Measurements from ENCODE around the gene TMEM231. TPM values are rescaled to one million over a fixed set of nuclear protein-coding genes. Genes with fewer than 3 reads are reported as not detected.
"Not testable (repeated sequence)": the region's sequence is repeated elsewhere in the genome, so short reads cannot be mapped to it uniquely, and the experiment has no call there.

Gene TMEM231
- total RNA-seq, 4 donors from 2014 or later: 1.5 to 12.5 (median 5.3) TPM

GRCh38 chr16:75556431-75556950, 439 bp upstream of the TMEM231 start:
- in situ Hi-C loops (cut with MboI; ENCODE audit: low pct_ligation_motif_present in 1 of 4, low pct_unique_long_range_greater_than_20kb in 1 of 4, low sequenced_read_pairs in 3 of 4) (no loop called here), intact Hi-C loops (cut with DNase I; ENCODE audit: low total_unique reads) (no loop called here)
- DNase-seq: no peak
- Histone ChIP-seq H3K4me3 (peak overlapping the region in 2 of 4 donors; percentile 57 to 67), H3K4me1 (peaks cover 7 to 13% (median 10%) of the 10 kb centered on the region in 4 donors), H3K36me3 (no peaks in the 10 kb centered on the region), H3K27me3 (no peaks in the 10 kb centered on the region), H3K9me3 (no peaks in the 10 kb centered on the region), H3K27ac (peak overlapping the region; percentile 73 to 90 (median 88))
- WGBS, 2 donors (ENCODE audit: low coverage in 1 of 2): 47 to 49% methylated on average over 10 to 16 of the region's 16 CpGs
- TF ChIP-seq, protein P1, sequence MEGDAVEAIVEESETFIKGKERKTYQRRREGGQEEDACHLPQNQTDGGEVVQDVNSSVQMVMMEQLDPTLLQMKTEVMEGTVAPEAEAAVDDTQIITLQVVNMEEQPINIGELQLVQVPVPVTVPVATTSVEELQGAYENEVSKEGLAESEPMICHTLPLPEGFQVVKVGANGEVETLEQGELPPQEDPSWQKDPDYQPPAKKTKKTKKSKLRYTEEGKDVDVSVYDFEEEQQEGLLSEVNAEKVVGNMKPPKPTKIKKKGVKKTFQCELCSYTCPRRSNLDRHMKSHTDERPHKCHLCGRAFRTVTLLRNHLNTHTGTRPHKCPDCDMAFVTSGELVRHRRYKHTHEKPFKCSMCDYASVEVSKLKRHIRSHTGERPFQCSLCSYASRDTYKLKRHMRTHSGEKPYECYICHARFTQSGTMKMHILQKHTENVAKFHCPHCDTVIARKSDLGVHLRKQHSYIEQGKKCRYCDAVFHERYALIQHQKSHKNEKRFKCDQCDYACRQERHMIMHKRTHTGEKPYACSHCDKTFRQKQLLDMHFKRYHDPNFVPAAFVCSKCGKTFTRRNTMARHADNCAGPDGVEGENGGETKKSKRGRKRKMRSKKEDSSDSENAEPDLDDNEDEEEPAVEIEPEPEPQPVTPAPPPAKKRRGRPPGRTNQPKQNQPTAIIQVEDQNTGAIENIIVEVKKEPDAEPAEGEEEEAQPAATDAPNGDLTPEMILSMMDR (IDR thresholded peaks at IDR 0.05): no peak
- peak in 1 of 3 donors; percentile 3 for TF ChIP-seq POLR2AphosphoS5 (IDR thresholded peaks at IDR 0.05)
- TF ChIP-seq POLR2A (IDR thresholded peaks at IDR 0.05): no peak

GRCh38 chr16:75555213-75555706, 792 bp downstream of the TMEM231 start:
- peaks cover 7 to 13% (median 11%) of the 10 kb centered on the region in 4 donors for H3K4me1 ChIP-seq
- intact Hi-C loops (cut with DNase I; ENCODE audit: low total_unique reads): no loop called here
- 1% methylated on average over 24 of the region's 26 CpGs; no CpG with 5 or more reads in 1 of the 2 donors for WGBS, 2 donors (ENCODE audit: low coverage in 1 of 2)
- peak; percentile 82 for DNase-seq
- in situ Hi-C loops (cut with MboI; ENCODE audit: low pct_ligation_motif_present in 1 of 4, low pct_unique_long_range_greater_than_20kb in 1 of 4, low sequenced_read_pairs in 3 of 4): no loop called here
- H3K27ac ChIP-seq: peak overlapping the region; percentile 73 to 90 (median 88)
- H3K36me3 ChIP-seq: no peaks in the 10 kb centered on the region
- peak overlapping the region; percentile 57 to 73 (median 62) for H3K4me3 ChIP-seq
- no peaks in the 10 kb centered on the region for H3K27me3 ChIP-seq
- no peaks in the 10 kb centered on the region for H3K9me3 ChIP-seq
- TF ChIP-seq, protein P1 (IDR thresholded peaks at IDR 0.05): peak in 1 of 5 experiments; percentile 7
- TF ChIP-seq POLR2A (IDR thresholded peaks at IDR 0.05) (no peak), POLR2AphosphoS5 (IDR thresholded peaks at IDR 0.05) (peak in 1 of 3 donors; percentile 44)

- H3K4me1 ChIP-seq: peaks cover 7 to 19% (median 14%) of the 10 kb centered on the region in 4 donors
- intact Hi-C loops (cut with DNase I; ENCODE audit: low total_unique reads) (no loop called here), in situ Hi-C loops (cut with MboI; ENCODE audit: low pct_ligation_motif_present in 1 of 4, low pct_unique_long_range_greater_than_20kb in 1 of 4, low sequenced_read_pairs in 3 of 4) (no loop called here)
- DNase-seq: no peak
- H3K27me3 ChIP-seq: no peaks in the 10 kb centered on the region
- no peaks in the 10 kb centered on the region for H3K36me3 ChIP-seq
- 74 to 88% methylated on average over 1 to 2 of the region's 2 CpGs for WGBS, 2 donors (ENCODE audit: low coverage in 1 of 2)
- no peak overlapping the region for H3K27ac ChIP-seq
- H3K9me3 ChIP-seq: no peaks in the 10 kb centered on the region
- TF ChIP-seq EP300 (IDR thresholded peaks at IDR 0.05; ENCODE audit: low read depth) (no peak), POLR2A (IDR thresholded peaks at IDR 0.05) (no peak), POLR2AphosphoS5 (IDR thresholded peaks at IDR 0.05) (no peak)
- TF ChIP-seq, protein P1 (IDR thresholded peaks at IDR 0.05): no peak
- H3K4me3 ChIP-seq: no peak overlapping the region
These were observed 3.1 kb downstream of the TMEM231 start for GRCh38 chr16:75552951-75553350.

GRCh38 chr16:75550211-75550662, 5.8 kb downstream of the TMEM231 start:
- in situ Hi-C loops (cut with MboI; ENCODE audit: low pct_ligation_motif_present in 1 of 4, low pct_unique_long_range_greater_than_20kb in 1 of 4, low sequenced_read_pairs in 3 of 4): no loop called here
- no peaks in the 10 kb centered on the region for H3K27me3 ChIP-seq
- 21 to 50% methylated on average over 5 to 7 of the region's 7 CpGs for WGBS, 2 donors (ENCODE audit: low coverage in 1 of 2)
- no peaks in the 10 kb centered on the region for H3K36me3 ChIP-seq
- H3K4me3 ChIP-seq: peak overlapping the region in 3 of 4 donors; percentile 19 to 39 (median 27)
- no peaks in the 10 kb centered on the region for H3K9me3 ChIP-seq
- intact Hi-C loops (cut with DNase I; ENCODE audit: low total_unique reads): no loop called here
- DNase-seq: peak; percentile 72
- peak overlapping the region; percentile 48 to 67 (median 60) for H3K27ac ChIP-seq
- peaks cover 0 to 13% (median 6%) of the 10 kb centered on the region in 4 donors for H3K4me1 ChIP-seq
- no peak for TF ChIP-seq POLR2A (IDR thresholded peaks at IDR 0.05)
- TF ChIP-seq, protein P1 (IDR thresholded peaks at IDR 0.05): peak; percentile 39 to 86 (median 61)
- TF ChIP-seq EP300 (IDR thresholded peaks at IDR 0.05; ENCODE audit: low read depth): no peak
- TF ChIP-seq POLR2AphosphoS5 (IDR thresholded peaks at IDR 0.05): no peak

DNA sequence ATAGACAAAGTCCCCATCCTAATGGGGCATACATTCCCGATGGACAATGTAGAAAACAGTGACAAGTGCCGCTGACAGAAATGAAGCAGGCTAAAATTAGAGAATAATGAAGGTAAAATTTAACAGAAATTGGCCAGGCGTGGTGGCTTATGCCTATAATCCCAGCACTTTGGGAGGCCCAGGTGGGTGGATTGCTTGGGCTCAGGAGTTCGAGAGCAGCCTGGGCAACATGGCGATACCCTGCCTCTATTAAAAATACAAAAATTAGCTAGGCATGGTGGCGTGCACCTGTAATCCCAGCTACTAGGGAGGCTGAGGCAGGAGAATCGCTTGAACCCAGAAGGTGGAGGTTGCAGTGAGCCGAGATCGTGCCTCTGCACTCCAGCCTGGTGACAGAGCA, 7.6 kb downstream of the TMEM231 start:
- DNase-seq; H3K27me3 ChIP-seq; intact Hi-C loops (cut with DNase I; ENCODE audit: low total_unique reads); H3K36me3 ChIP-seq; in situ Hi-C loops (cut with MboI; ENCODE audit: low pct_ligation_motif_present in 1 of 4, low pct_unique_long_range_greater_than_20kb in 1 of 4, low sequenced_read_pairs in 3 of 4); H3K4me3 ChIP-seq; H3K27ac ChIP-seq; H3K9me3 ChIP-seq: not testable (repeated sequence)
- 95% methylated on average over 8 to 9 of the region's 9 CpGs for WGBS, 2 donors (ENCODE audit: low coverage in 1 of 2)
- peaks cover 0 to 14% (median 5%) of the 10 kb centered on the region in 4 donors for H3K4me1 ChIP-seq

All from transverse colon (tissue), 4 donors.